A549 treated with GW870086 at 1 μM for 4 hours (cell line): Measurements from ENCODE around the gene CSTPP1. TPM values are rescaled to one million over a fixed set of nuclear protein-coding genes. Genes with fewer than 3 reads are reported as not detected.

ENCODE experiments used
- total RNA-seq: library from RNA; stranded (reverse); fragments of 200-300 nt; extraction: Qiagen RNA extraction; gene quantifications from 5 replicates; pipeline ENCODE4 v1.2.3, GENCODE V29; 2022; ENCODE audit warnings: low read depth

Gene CSTPP1, protein sequence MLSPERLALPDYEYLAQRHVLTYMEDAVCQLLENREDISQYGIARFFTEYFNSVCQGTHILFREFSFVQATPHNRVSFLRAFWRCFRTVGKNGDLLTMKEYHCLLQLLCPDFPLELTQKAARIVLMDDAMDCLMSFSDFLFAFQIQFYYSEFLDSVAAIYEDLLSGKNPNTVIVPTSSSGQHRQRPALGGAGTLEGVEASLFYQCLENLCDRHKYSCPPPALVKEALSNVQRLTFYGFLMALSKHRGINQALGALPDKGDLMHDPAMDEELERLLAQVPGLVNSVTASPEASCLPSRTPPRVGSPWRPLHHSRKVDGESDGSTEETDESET
- total RNA-seq: 29.1 to 32.8 TPM (median 30.7 TPM) in 5 replicates

DNA sequence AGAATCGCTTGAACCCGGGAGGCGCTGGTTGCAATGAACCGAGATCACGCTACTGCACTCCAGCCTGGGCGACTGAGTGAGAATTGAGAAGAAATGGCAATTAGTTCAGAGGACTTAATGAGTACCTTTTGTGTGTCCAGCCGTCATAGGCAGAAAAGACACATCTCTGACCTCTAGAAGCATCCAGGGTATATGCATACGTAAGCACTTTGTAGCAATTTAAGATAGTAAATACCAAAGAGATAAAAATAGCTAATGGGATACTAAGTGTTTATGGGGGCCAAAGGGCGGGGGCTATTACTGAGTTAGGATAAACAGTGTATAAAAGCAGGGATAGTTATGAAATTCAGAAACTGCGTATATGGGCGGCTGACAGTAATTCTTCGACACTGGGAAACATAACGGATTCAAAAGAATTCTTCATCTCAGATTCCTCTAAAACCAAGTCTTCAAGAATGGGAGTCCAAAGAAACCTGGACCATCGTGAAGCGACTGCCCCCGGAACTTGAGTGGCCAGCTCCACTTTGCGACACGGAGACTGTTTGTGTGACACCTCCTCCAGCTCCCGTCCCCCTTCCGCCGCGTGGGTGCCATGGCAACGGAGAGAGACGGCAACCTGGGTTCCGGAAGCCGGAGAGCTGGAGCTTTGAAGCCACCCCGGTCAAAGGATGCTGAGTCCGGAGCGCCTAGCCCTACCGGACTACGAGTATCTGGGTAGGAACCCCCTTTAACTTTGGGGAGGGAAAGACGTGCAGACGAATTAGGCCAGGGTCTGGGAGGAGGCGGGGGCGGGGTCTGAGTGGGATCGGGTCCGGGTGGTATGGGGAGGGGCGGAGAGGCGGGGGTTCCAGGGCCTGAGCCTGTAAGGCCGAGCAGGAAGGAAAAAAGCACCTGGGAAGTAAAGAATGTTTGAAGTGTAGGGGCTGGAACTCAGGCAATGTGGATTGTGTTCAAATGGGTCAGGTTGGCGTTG lies at the start of gene CSTPP1:
TSS of gene CSTPP1 (plus strand) at position 624 of the 973 bp plus-strand sequence. CDS start at position 669, 45 bp downstream.

DNA sequence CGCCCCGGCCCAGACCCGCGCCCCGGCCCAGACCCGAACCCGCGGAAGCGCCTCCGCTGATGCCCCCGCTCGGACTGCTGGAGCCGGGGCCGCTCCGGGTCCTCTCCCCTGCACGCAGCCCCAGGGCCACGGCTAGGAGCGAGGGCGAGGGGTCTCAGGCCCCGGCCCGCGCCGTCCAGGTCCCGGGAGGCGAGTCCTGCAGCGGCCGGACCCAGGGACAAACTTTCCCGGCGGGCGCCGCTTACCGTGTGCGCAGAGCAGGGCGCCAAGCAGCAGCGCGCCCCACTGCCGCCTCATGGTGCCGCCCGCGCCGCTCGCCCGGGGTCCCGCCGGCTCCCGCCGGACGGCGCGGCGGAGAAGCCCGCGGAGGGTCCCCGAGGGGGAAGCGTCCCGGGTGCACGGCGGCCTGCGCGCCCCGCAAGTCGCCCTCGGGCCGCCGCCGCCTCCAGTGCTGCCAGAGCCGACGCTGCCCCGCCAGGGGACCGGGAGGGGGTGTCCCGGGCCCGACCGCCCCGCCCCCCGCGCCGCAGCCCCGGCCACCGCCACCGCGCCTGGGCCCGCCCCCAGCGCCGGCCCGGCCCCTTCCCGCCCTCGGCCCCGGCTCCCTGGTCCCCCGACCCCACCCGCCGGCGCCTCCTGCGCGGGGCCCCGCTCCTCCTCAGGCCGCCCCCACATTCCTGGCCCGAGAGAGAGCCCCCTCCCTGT lies 18.3 kb upstream of the CSTPP1 start, which contains the start of gene LRP4:
TSS of gene LRP4 (minus strand) at position 468 of the 705 bp plus-strand sequence. CDS start at position 297, 171 bp downstream.

DNA sequence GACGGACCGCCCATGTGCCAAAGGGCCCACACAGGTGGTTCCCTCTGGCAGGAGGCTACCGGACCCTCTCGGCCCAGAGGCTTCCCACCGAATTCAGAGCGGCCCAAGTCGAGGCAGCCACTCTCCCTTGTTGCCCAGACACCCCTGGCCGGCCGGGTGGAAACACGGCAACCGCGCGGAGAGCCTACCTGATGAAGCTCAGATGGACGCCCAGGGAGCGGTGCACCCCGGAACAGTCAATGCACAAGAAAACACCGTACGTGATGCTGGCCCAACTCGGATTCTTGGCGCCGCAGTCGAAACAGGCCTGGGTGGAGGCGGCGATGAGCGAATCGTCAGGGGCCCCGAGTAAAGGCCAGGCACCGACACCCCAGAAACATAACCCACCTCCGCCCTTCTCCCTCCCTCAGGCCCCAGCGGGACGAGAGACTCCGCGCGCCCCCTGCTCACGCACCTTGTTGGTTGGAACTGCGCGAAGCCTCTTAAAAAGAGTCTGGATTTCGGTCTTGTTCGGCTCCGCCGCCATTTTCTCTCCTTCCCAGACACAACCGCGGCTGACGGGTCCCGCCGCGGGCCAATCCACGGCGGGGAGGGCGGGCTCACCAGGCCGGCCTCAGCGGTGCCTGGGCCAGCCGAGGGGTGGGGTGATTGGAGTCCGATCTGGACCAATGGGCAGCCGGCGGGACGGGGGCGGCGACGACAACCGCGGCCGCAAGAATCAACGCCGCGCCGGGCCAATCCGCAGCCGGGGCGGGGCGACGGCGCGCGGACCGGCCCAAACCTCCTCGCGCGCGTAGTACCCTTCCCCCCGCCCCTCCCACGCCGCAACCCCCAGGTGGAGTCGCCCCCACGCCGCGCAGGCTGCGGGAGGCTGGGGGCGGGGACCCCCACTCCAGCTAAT lies 240.0 kb downstream of the CSTPP1 start, which contains the start of gene ARFGAP2:
TSS of gene ARFGAP2 (minus strand) at position 552 of the 901 bp plus-strand sequence. CDS start at position 526, 26 bp downstream.

DNA sequence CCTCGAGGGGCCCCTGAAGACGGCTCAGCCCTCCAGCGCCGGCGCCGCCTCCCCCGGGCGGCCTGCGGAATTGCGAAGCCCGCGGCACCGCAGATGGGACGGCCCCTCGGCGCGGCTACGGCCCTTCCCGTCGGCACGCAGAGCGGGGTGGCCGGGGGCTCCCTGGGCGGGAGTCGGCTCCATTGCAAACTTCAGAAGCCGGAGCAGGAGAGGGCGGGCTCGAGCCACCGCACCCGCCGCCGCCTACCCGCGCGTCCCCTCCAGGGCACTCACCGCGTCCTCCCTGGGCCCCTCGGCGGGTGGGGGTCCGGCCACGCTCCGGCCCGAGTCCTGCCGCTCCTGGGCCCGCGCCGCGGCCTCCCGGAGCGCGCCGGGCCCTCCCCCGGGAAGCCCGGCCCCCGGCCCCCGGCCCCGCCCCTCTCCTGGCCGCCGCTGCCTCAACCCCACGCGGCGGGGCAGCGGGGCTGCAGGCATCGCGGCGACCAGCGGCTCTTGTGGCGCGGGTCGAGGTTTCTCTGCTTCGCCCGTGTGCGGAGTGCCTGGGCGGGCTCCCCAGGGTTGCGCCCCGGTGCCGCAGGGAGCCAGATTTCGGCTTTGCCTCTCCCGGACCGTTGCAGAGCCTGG lies 249.6 kb downstream of the CSTPP1 start, which contains the start of gene PACSIN3:
TSS of gene PACSIN3 (minus strand) at position 359 of the 624 bp plus-strand sequence. CDS start 3,707 bp downstream, outside the sequence.

Other genes starting within 250 kb of the CSTPP1 start
- 54.6 to 62.8 TPM (median 57.6 TPM) in 5 replicates for gene ARHGAP1, start 236.1 kb upstream of the CSTPP1 start, total RNA-seq
- 17.0 to 22.4 TPM (median 18.4 TPM) in 5 replicates for gene ZNF408, start 235.7 kb upstream of the CSTPP1 start, total RNA-seq
- gene F2, start 217.5 kb upstream of the CSTPP1 start, total RNA-seq: 1.9 to 2.6 TPM (median 2.2 TPM) in 5 replicates
- gene CKAP5, start 90.5 kb upstream of the CSTPP1 start, total RNA-seq: 58.0 to 72.9 TPM (median 66.9 TPM) in 5 replicates
- gene LRP4, start 18.2 kb upstream of the CSTPP1 start, total RNA-seq: 7.5 to 9.6 TPM (median 8.7 TPM) in 5 replicates
- gene ARFGAP2, start 240.1 kb downstream of the CSTPP1 start, total RNA-seq: 25.9 to 36.5 TPM (median 26.6 TPM) in 5 replicates
- 23.4 to 32.4 TPM (median 27.0 TPM) in 5 replicates for gene PACSIN3, start 249.7 kb downstream of the CSTPP1 start, total RNA-seq